Tibial nerve (tissue), 4 donors: Measurements from ENCODE around the gene MAP1B.

Experiments
- CTCF ChIP-seq, 5 experiments: fragments of 200-600 bp in 3 of 5; fragments of 450-650 bp in 2 of 5; sonication (generic) in 3 of 5; IDR thresholded peaks; one replicate each; pipeline ENCODE4 v1.5.1; 2016 to 2019; ENCODE audit warnings: antibody characterized with exemption in 5 of 5, mild to moderate bottlenecking in 3 of 5, moderate library complexity in 2 of 5
- EP300 ChIP-seq, 2 donors: sonication (generic); formaldehyde crosslinking; IDR thresholded peaks; one replicate each; pipeline ENCODE4 v1.6.1; 2017; ENCODE audit warnings: antibody characterized with exemption in 2 of 2, mild to moderate bottlenecking in 1 of 2
- POLR2A ChIP-seq, 2 donors: fragments of 450-650 bp; IDR thresholded peaks; one replicate each; pipeline ENCODE4 v1.6.1; 2017; ENCODE audit warnings: antibody characterized with exemption in 2 of 2, mild to moderate bottlenecking in 2 of 2, moderate library complexity in 2 of 2

GRCh38 chr5:72126796-72127195 is 19.5 kb downstream of the MAP1B start:
- no peak for TF ChIP-seq POLR2A (IDR thresholded peaks at IDR 0.05)
- TF ChIP-seq CTCF (IDR thresholded peaks at IDR 0.05) = no peak
- TF ChIP-seq EP300 (IDR thresholded peaks at IDR 0.05) = no peak
